Thoracic aorta (tissue), 2 donors: ENCODE measurements around the gene DBF4B. TPM values are rescaled to one million over a fixed set of nuclear protein-coding genes. Genes with fewer than 3 reads are reported as not detected.

ENCODE experiments used
- ATAC-seq: fragments of 150-250 bp; one replicate; pipeline ENCODE4 v1.8.0; 2017; ENCODE audit warnings: low read depth; ENCODE audit not compliant: insufficient number of reproducible peaks, low FRiP score
- DNase-seq: peaks from one replicate; pipeline ENCODE4 v3.0.0-alpha.2; 2020; ENCODE audit warnings: low spot score
- H3K27ac ChIP-seq, 2 donors: fragments of 200-600 bp; sonication (generic); 1 replicate in 1 of 2; 2 replicates in 1 of 2; pipeline ENCODE4 v1.5.1; 2016; ENCODE audit warnings: mild to moderate bottlenecking in 2 of 2, moderate library complexity in 2 of 2
- H3K27me3 ChIP-seq: fragments of 200-600 bp; sonication (generic); replicated peaks from 2 replicates; pipeline ENCODE4 v1.6.0; 2016; ENCODE audit warnings: mild to moderate bottlenecking; ENCODE audit not compliant: insufficient read depth
- H3K36me3 ChIP-seq: fragments of 200-600 bp; sonication (generic); one replicate; pipeline ENCODE4 v1.5.1; 2016
- H3K4me1 ChIP-seq, 2 donors: fragments of 200-600 bp; sonication (generic); 1 replicate in 1 of 2; 2 replicates in 1 of 2; pipeline versions ENCODE4 v1.5.1 to v1.6.0; 2016; ENCODE audit warnings: low read depth in 2 of 2, mild to moderate bottlenecking in 1 of 2; ENCODE audit not compliant: control insufficient read depth in 1 of 2
- H3K4me3 ChIP-seq: fragments of 200-600 bp; sonication (generic); 2 replicates; pipeline ENCODE4 v1.5.1; 2016; ENCODE audit warnings: mild to moderate bottlenecking
- H3K9me3 ChIP-seq: fragments of 200-600 bp; sonication (generic); 2 replicates; pipeline ENCODE4 v1.5.1; 2016
- total RNA-seq, 2 donors: library from RNA; depleted of rRNA; stranded (reverse); fragments of >200 nt; gene quantifications; one replicate each; pipeline versions ENCODE4 v1.1.0 to v1.2.3, GENCODE V29; 2016
- TF ChIP-seq, protein P1 (sequence below): fragments of 200-600 bp; sonication (generic); IDR thresholded peaks from one replicate; pipeline ENCODE4 v1.5.1; 2019; ENCODE audit warnings: antibody characterized with exemption

Gene DBF4B
- total RNA-seq, 2 donors from 2014 or later: 5.7 to 7.8 TPM

DNA sequence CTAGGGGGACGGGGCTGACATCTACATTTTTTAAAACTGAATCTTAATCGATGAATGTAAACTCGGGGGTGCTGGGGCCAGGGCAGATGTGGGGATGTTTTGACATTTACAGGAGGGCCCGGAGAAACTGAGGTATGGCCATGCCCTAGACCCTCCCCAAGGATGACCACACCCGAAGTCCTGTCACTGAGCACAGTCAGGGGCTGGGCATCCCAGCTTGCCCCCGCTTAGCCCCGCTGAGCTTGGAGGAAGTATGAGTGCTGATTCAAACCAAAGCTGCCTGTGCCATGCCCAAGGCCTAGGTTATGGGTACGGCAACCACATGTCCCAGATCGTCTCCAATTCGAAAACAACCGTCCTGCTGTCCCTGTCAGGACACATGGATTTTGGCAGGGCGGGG is 71.7 kb downstream of the DBF4B start:
- DNase-seq (no peak), ATAC-seq (no peak)
- TF ChIP-seq, protein P1, sequence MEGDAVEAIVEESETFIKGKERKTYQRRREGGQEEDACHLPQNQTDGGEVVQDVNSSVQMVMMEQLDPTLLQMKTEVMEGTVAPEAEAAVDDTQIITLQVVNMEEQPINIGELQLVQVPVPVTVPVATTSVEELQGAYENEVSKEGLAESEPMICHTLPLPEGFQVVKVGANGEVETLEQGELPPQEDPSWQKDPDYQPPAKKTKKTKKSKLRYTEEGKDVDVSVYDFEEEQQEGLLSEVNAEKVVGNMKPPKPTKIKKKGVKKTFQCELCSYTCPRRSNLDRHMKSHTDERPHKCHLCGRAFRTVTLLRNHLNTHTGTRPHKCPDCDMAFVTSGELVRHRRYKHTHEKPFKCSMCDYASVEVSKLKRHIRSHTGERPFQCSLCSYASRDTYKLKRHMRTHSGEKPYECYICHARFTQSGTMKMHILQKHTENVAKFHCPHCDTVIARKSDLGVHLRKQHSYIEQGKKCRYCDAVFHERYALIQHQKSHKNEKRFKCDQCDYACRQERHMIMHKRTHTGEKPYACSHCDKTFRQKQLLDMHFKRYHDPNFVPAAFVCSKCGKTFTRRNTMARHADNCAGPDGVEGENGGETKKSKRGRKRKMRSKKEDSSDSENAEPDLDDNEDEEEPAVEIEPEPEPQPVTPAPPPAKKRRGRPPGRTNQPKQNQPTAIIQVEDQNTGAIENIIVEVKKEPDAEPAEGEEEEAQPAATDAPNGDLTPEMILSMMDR: no peak
- no peaks in the 10 kb centered on the region for H3K9me3 ChIP-seq
- no peak overlapping the region for H3K4me3 ChIP-seq
- H3K27me3 ChIP-seq: no peaks in the 10 kb centered on the region
- H3K4me1 ChIP-seq: peaks cover 3 to 44% of the 10 kb centered on the region in 2 donors
- H3K36me3 ChIP-seq: no peaks in the 10 kb centered on the region
- H3K27ac ChIP-seq: no peak overlapping the region

DNA sequence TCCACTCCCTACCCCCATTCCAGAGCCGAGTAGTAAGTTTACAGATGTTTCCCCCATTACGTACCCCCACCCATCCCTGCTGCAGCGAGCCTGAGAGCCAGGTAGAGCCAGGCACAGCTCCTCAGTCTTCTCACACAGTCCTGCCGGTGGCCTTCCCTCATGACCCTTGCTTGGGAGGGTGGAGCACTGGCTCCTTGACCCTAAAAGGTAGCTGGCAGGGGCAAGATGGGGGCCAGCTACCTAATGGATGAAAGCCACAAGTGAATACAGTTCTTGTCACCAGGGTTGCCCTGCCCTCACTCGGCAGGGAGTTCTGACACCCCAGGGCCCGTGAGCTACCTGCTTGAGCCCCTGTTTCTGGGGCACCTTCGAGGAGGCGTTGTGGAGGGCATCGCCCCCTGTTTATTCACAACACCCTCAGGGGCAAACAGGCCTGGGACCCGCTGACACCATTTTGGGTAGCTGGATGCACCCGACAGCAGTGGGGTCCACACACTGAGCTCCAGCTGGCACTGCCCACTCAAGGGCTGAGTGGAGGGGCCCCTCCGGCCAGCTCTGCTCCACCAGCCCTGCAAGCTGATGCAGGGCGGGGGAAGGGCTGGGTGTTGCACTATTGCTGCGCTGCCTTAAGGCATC is 72.5 kb downstream of the DBF4B start:
- H3K4me3 ChIP-seq: no peak overlapping the region
- TF ChIP-seq, protein P1: no peak
- H3K9me3 ChIP-seq: no peaks in the 10 kb centered on the region
- no peaks in the 10 kb centered on the region for H3K36me3 ChIP-seq
- H3K4me1 ChIP-seq: peaks cover 3 to 44% of the 10 kb centered on the region in 2 donors
- peak overlapping the region in 1 of 2 donors; percentile 69 for H3K27ac ChIP-seq
- no peak for DNase-seq
- no peak for ATAC-seq
- H3K27me3 ChIP-seq: no peaks in the 10 kb centered on the region

DNA sequence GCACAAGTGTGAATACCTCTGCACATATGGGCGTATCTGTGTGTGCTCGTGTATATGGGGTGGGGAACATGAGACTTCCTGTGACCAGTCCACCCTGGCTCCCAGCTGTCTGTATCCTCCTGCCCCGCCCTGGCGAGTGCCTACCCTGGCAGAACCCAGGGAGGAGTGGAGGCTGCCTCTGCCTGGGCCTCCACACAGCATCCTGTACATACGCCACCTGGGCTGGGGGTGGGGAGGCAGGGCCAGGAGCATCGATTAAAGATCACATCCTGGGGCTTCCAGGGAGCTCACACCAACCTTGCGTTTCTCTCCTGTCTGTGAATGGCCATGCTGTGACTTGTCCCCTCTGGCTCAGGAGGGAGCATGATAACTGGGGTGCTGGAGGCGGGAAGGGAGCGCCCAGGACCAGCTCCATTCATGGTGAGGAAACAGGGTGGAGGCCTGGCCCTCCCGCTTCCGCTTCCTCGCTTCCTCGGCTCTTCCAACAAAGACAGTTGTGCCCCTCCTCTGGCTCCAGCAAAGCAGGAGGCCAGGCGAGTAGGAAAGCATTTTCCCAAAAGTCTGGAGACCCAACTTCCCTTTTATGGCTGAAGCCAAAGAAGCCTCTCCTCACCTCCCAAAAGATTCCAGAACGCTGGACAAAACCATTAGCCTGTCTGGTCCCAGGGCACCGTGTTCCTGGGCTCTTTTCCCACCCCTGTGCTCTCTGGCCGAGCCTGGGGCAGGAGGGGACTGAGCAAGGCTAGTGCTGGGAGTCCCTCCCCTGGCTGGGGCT is 73.3 kb downstream of the DBF4B start:
- TF ChIP-seq, protein P1: no peak
- H3K36me3 ChIP-seq: no peaks in the 10 kb centered on the region
- H3K4me1 ChIP-seq: peaks cover 3 to 44% of the 10 kb centered on the region in 2 donors
- no peaks in the 10 kb centered on the region for H3K9me3 ChIP-seq
- ATAC-seq (no peak), DNase-seq (no peak)
- H3K4me3 ChIP-seq: peak overlapping the region; percentile 17
- H3K27me3 ChIP-seq: no peaks in the 10 kb centered on the region
- peak overlapping the region; percentile 69 to 72 for H3K27ac ChIP-seq

DNA sequence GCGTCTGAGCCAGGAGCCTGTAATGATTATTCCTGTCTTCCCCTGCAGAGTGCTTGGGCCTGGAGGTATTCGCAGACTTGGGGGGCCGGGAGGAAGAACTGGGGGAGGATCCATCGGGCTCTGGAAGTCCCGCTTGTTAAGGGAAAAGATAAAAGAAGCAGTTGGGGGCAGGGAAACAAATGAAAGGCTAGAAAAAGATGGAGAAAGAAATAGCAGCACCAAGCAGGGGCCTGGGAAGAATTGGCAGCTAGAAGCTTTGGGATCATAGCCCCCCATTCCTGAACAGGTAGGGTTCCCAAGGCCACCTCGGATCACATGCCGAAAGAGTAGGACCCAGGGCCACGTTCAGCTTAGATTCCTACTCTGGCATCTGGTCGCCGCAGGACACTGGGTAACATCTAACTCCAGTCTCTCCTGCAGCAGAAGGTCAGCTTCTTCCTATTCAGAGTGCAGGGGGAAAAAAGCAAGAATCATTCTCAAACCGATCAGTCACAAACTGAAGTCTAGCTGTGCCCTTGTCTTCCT is 73.9 kb downstream of the DBF4B start:
- Histone ChIP-seq H3K4me1 (peaks cover 6 to 51% of the 10 kb centered on the region in 2 donors), H3K9me3 (no peaks in the 10 kb centered on the region), H3K4me3 (peak overlapping the region; percentile 17), H3K27me3 (no peaks in the 10 kb centered on the region), H3K27ac (peak overlapping the region; percentile 69 to 72), H3K36me3 (no peaks in the 10 kb centered on the region)
- TF ChIP-seq, protein P1: no peak
- DNase-seq (no peak), ATAC-seq (no peak)

DNA sequence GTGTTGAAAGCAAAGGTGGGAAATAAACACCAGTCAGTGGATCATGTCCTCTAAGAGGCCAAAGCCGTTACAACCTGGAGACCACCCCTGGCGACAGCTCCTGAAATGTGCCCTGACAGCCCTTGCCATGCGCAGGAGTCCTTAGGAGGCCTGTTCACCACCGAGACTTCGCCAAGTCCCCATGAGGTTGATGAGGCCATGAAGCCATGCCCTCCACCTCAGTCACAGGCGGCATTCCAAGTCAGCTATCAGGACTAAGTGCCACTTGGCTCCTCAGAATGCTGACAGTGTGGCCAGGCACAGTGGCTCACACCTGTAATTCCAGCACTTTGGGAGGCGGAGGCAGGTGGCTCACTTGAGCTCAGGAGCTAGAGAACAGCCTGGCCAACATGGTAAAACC is 77.5 kb downstream of the DBF4B start:
- ATAC-seq (no peak), DNase-seq (no peak)
- Histone ChIP-seq H3K27ac (peak overlapping the region in 1 of 2 donors; percentile 66), H3K4me3 (no peak overlapping the region), H3K36me3 (no peaks in the 10 kb centered on the region), H3K4me1 (peaks cover 6 to 49% of the 10 kb centered on the region in 2 donors), H3K27me3 (no peaks in the 10 kb centered on the region), H3K9me3 (no peaks in the 10 kb centered on the region)
- TF ChIP-seq, protein P1: no peak
